GM12892 (cell line): Measurements from ENCODE around the gene CDKAL1.

Source experiments
- POLR2A ChIP-seq: IDR thresholded peaks from 2 replicates; pipeline ENCODE4 v1.6.1; 2011; ENCODE audit warnings: low read depth, low read length, control low read depth
- POLR2AphosphoS5 ChIP-seq: IDR thresholded peaks from 2 replicates; pipeline ENCODE4 v1.6.1; 2011; ENCODE audit warnings: low read depth, low read length, control low read depth

DNA sequence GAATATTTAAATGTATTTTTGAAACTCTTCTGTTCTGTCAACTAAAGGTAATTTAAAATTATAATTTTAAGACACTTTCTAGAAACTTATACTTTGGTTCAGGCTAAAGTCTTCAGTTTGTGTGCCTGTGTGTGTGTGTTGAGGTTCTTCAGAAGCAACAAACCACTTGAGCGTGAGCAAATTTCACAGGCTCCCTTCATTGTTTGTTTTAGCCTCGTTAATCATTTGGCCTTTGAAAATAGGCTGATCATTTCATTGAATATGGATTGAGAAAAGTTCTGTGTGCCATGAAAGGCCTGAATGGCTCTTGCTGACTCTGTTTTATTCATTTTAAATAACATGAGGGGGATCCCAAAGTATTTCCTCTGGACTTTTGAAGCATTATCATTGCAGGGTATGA is 420.1 kb downstream of the CDKAL1 start:
- TF ChIP-seq POLR2A (no peak), POLR2AphosphoS5 (no peak)
